H1 (cell line): ENCODE results near the gene PKM. TPM values are rescaled to one million over a fixed set of nuclear protein-coding genes. Genes with fewer than 3 reads are reported as not detected.

Source experiments
- CTCF ChIA-PET: fragments of 300-600 bp; sonication (Branson Sonifier 250); formaldehyde crosslinking; loops from one replicate; lab custom pipeline; 2021; ENCODE audit not compliant: partially characterized antibody; lab: Charles Lee
- POLR2A ChIA-PET: fragments of 300-600 bp; sonication (Branson Sonifier 250); formaldehyde crosslinking; loops from one replicate; lab custom pipeline; 2021; ENCODE audit warnings: inconsistent platforms; ENCODE audit not compliant: partially characterized antibody; lab: Charles Lee
- DNase-seq, 2 experiments: peaks; one replicate each; pipeline versions ENCODE4 v3.0.0 to v3.0.0-alpha.2; 2010 to 2022; ENCODE audit warnings: low spot score in 2 of 2, low read depth in 1 of 2, mixed read lengths in 1 of 2
- FAIRE-seq: peaks from 2 replicates; lab custom pipeline; 2011; peaks lifted over from hg19 to GRCh38; lab: Jason Lieb, UNC
- H2AFZ ChIP-seq: 2 replicates; pipeline ENCODE4 v1.8.1; 2012; ENCODE audit warnings: low read length, inconsistent platforms
- H2AK5ac ChIP-seq: 2 replicates; pipeline ENCODE4 v1.6.1; 2013; ENCODE audit warnings: low read depth, low read length
- H2BK120ac ChIP-seq: replicated peaks from 2 replicates; pipeline ENCODE3; 2013; ENCODE audit warnings: low read depth, low read length, inconsistent platforms
- H2BK12ac ChIP-seq: 2 replicates; pipeline ENCODE4 v1.6.1; 2013; ENCODE audit warnings: low read depth, low read length
- H2BK15ac ChIP-seq: 2 replicates; pipeline ENCODE4 v1.6.1; 2013; ENCODE audit warnings: low read length
- H2BK20ac ChIP-seq: 2 replicates; pipeline ENCODE4 v1.6.1; 2013; ENCODE audit warnings: low read length
- H2BK5ac ChIP-seq: 2 replicates; pipeline ENCODE4 v1.6.1; 2013; ENCODE audit warnings: low read depth, low read length
- H3K14ac ChIP-seq: 2 replicates; pipeline ENCODE4 v1.6.1; 2013; ENCODE audit warnings: inconsistent platforms; ENCODE audit not compliant: insufficient read length
- H3K18ac ChIP-seq: 2 replicates; pipeline ENCODE4 v1.6.1; 2013; ENCODE audit warnings: low read length; ENCODE audit errors: extremely low read depth
- H3K23ac ChIP-seq: 2 replicates; pipeline ENCODE4 v1.6.1; 2013; ENCODE audit warnings: inconsistent platforms; ENCODE audit not compliant: insufficient read length
- H3K23me2 ChIP-seq: 2 replicates; pipeline ENCODE4 v1.6.1; 2013; ENCODE audit warnings: low read depth, low read length
- H3K27ac ChIP-seq: 2 replicates; pipeline ENCODE4 v1.6.1; 2011; ENCODE audit warnings: low read depth, low read length, inconsistent platforms
- H3K27me3 ChIP-seq, 4 experiments: replicated peaks in 1 of 4; 1 replicate in 1 of 4; 2 replicates in 3 of 4; pipeline versions ENCODE4 v1.6.1 to v1.8.1; 2011 to 2013; ENCODE audit warnings: low read length in 3 of 4, mild to moderate bottlenecking in 3 of 4, inconsistent platforms in 2 of 4, mixed read lengths in 2 of 4, moderate library complexity in 1 of 4; ENCODE audit not compliant: control insufficient read depth in 3 of 4, insufficient read depth in 3 of 4; ENCODE audit errors: extremely low read depth in 1 of 4
- H3K36me3 ChIP-seq, 4 experiments: 2 replicates each; pipeline versions ENCODE4 v1.6.1 to v1.8.1; 2011 to 2013; ENCODE audit warnings: mild to moderate bottlenecking in 4 of 4, low read length in 3 of 4, moderate library complexity in 2 of 4, control low read depth in 1 of 4, inconsistent platforms in 1 of 4; ENCODE audit not compliant: insufficient read depth in 4 of 4, control insufficient read depth in 2 of 4
- H3K4ac ChIP-seq: replicated peaks from 2 replicates; pipeline ENCODE3; 2013; ENCODE audit warnings: low read length, low read depth, mixed read lengths, inconsistent platforms; ENCODE audit not compliant: insufficient read length
- H3K4me1 ChIP-seq, 4 experiments: replicated peaks in 1 of 4; 1 replicate in 1 of 4; 2 replicates in 3 of 4; pipeline versions ENCODE4 v1.6.1 to v1.8.1; 2011 to 2013; ENCODE audit warnings: low read length in 3 of 4, inconsistent platforms in 2 of 4, mixed read lengths in 1 of 4; ENCODE audit not compliant: insufficient read depth in 4 of 4, control insufficient read depth in 3 of 4
- H3K4me2 ChIP-seq, 2 experiments: 2 replicates each; pipeline versions ENCODE4 v1.6.1 to v1.8.1; 2011 to 2013; ENCODE audit warnings: low read depth in 2 of 2, low read length in 2 of 2, control low read depth in 1 of 2, inconsistent platforms in 1 of 2, mild to moderate bottlenecking in 1 of 2; ENCODE audit not compliant: insufficient read depth in 1 of 2
- H3K4me3 ChIP-seq, 4 experiments: fragments of 200-600, 300-600 bp in 1 of 4; sonication (generic), shearing (Covaris generic), sonication (Bioruptor Twin) in 1 of 4; 2 replicates each; pipeline versions ENCODE4 v1.5.1 to v1.8.1; 2011 to 2016; ENCODE audit warnings: low read length in 4 of 4, low read depth in 3 of 4, control low read depth in 2 of 4, inconsistent platforms in 2 of 4, mild to moderate bottlenecking in 2 of 4, mixed read lengths in 1 of 4, moderate library complexity in 1 of 4; ENCODE audit not compliant: insufficient read depth in 2 of 4; ENCODE audit errors: extremely low read depth in 1 of 4
- H3K56ac ChIP-seq: replicated peaks from 2 replicates; pipeline ENCODE3; 2013; ENCODE audit warnings: low read depth, mild to moderate bottlenecking, mixed read lengths, low read length, inconsistent platforms; ENCODE audit not compliant: insufficient read length
- H3K79me1 ChIP-seq: 2 replicates; pipeline ENCODE4 v1.6.1; 2013; ENCODE audit warnings: low read depth, low read length, control low read depth
- H3K79me2 ChIP-seq, 2 experiments: 2 replicates each; pipeline versions ENCODE4 v1.6.1 to v1.8.1; 2012 to 2013; ENCODE audit warnings: low read length in 2 of 2, mild to moderate bottlenecking in 2 of 2, inconsistent platforms in 1 of 2; ENCODE audit not compliant: insufficient read depth in 2 of 2, control insufficient read depth in 1 of 2
- H3K9ac ChIP-seq, 4 experiments: replicated peaks in 1 of 4; 1 replicate in 1 of 4; 2 replicates in 3 of 4; pipeline versions ENCODE4 v1.6.1 to v1.8.1; 2011 to 2013; ENCODE audit warnings: low read depth in 3 of 4, low read length in 3 of 4, control low read depth in 2 of 4, mild to moderate bottlenecking in 2 of 4, moderate library complexity in 2 of 4, inconsistent platforms in 1 of 4; ENCODE audit errors: extremely low read depth in 1 of 4
- H3K9me3 ChIP-seq, 2 experiments: 2 replicates each; pipeline versions ENCODE4 v1.6.1 to v1.8.1; 2012 to 2013; ENCODE audit warnings: mild to moderate bottlenecking in 2 of 2, moderate library complexity in 2 of 2, control low read depth in 1 of 2, inconsistent platforms in 1 of 2, low read depth in 1 of 2, low read length in 1 of 2, mixed read lengths in 1 of 2; ENCODE audit not compliant: insufficient read depth in 2 of 2
- H4K20me1 ChIP-seq, 2 experiments: replicated peaks in 1 of 2; 2 replicates each; pipeline versions ENCODE3 to v1.8.1; 2011 to 2013; ENCODE audit warnings: inconsistent platforms in 2 of 2, low read length in 2 of 2, mild to moderate bottlenecking in 1 of 2; ENCODE audit not compliant: insufficient read depth in 2 of 2, control insufficient read depth in 1 of 2
- H4K5ac ChIP-seq: 2 replicates; pipeline ENCODE4 v1.6.1; 2013; ENCODE audit warnings: low read length, low read depth, mixed read lengths, inconsistent platforms; ENCODE audit not compliant: insufficient read length
- H4K8ac ChIP-seq: 2 replicates; pipeline ENCODE4 v1.8.0; 2013; ENCODE audit warnings: mild to moderate bottlenecking, moderate library complexity, low read length, inconsistent platforms; ENCODE audit not compliant: insufficient read depth; ENCODE audit errors: extremely low read depth
- H4K91ac ChIP-seq: replicated peaks from 2 replicates; pipeline ENCODE3; 2013; ENCODE audit warnings: low read length, mixed read lengths, inconsistent platforms; ENCODE audit not compliant: insufficient read length
- ATF2 ChIP-seq: IDR thresholded peaks from 2 replicates; pipeline ENCODE4 v1.6.1; 2012; ENCODE audit warnings: low read length, inconsistent platforms
- KDM5A ChIP-seq: fragments of 200-600 bp; IDR thresholded peaks from 2 replicates; pipeline ENCODE4 v1.7.1; 2012; ENCODE audit warnings: mild to moderate bottlenecking, low read length, inconsistent platforms, mixed read lengths
- RBBP5 ChIP-seq: IDR thresholded peaks from 2 replicates; pipeline ENCODE4 v1.7.1; 2012; ENCODE audit warnings: low read depth, mild to moderate bottlenecking, inconsistent platforms, low read length, moderate library complexity, borderline replicate concordance
- SP2 ChIP-seq: IDR thresholded peaks from 2 replicates; pipeline ENCODE4 v1.6.1; 2012; ENCODE audit warnings: mild to moderate bottlenecking, low read length, inconsistent platforms
- TAF1 ChIP-seq: IDR thresholded peaks from 2 replicates; pipeline ENCODE4 v1.6.1; 2011; ENCODE audit warnings: mild to moderate bottlenecking, low read depth, low read length
- TEAD4 ChIP-seq: IDR thresholded peaks from 2 replicates; pipeline ENCODE4 v1.6.1; 2012; ENCODE audit warnings: low read depth, low read length, inconsistent platforms, mixed read lengths
- YY1 ChIP-seq: IDR thresholded peaks from 2 replicates; pipeline ENCODE4 v1.6.1; 2011; ENCODE audit warnings: low read depth, mild to moderate bottlenecking, low read length
- WGBS, 2 experiments: shearing (Covaris generic) in 1 of 2; methylation state at CpG; one replicate each; pipeline versions ENCODE4 v1.1.6 to v1.1.7; 2013 to 2015; ENCODE audit warnings: low lambda C conversion rate in 2 of 2, mixed read lengths in 2 of 2, inconsistent platforms in 1 of 2, low coverage in 1 of 2, missing lambda C conversion rate in 1 of 2; ENCODE audit not compliant: insufficient replicate concordance in 2 of 2, insufficient coverage in 1 of 2, insufficient read length in 1 of 2; ENCODE audit errors: extremely low coverage in 1 of 2, missing lambda C conversion rate in 1 of 2; 5-methylcytosine and 5-hydroxymethylcytosine counted together
- polyA plus RNA-seq, 7 experiments: library from polyadenylated mRNA; depleted of rRNA in 3 of 7; stranded (reverse) in 5 of 7; unstranded in 2 of 7; fragments of >200 nt in 5 of 7; fragments of 200-250 nt in 2 of 7; gene quantifications; 1 replicate in 5 of 7; 2 replicates in 1 of 7; 4 replicates in 1 of 7; pipeline versions ENCODE4 v1.2.1 to v1.2.3, GENCODE V29; 2011 to 2013; ENCODE audit warnings: missing spikeins in 2 of 7, mixed read lengths in 2 of 7
- total RNA-seq: library from RNA; stranded (reverse); fragmentation: NEBNext Ultra II Directional; extraction: Animal tissue kit (Norgen Biotek cat#: 25700); gene quantifications from 2 replicates; pipeline ENCODE4 v1.2.1, GENCODE V29; 2021

The PKM gene
- total and polyA plus RNA-seq, 2 of the 8 experiments (the other 6 are each of a cell fraction or from before 2014, with no cell fraction given): 780 to 856 TPM

GRCh38 chr15:72227192-72227586 lies 3.8 kb downstream of the PKM start:
- CTCF ChIA-PET: interaction anchor here (0.6 to 3.3 kb wide), 16 partner anchors 11 to 303 kb away, joined by 3 to 32 read pairs (median 4); no protein-coding TSS in a partner anchor
- H3K9me3 ChIP-seq: no peaks in the 10 kb centered on the region
- 80% methylated on average over 8 of the region's 8 CpGs; no CpG with 5 or more reads in 1 of the 2 experiments for WGBS, 2 experiments
- peak overlapping the region; percentile 14 to 99; a peak in 3 of 4 replicates for H3K4me2 ChIP-seq
- no peak overlapping the region for H2BK120ac ChIP-seq
- no peak overlapping the region for H2AFZ ChIP-seq
- no peak overlapping the region for H3K27ac ChIP-seq
- no peak overlapping the region for H2BK12ac ChIP-seq
- H3K4ac ChIP-seq: no peak overlapping the region
- H2AK5ac ChIP-seq: no peak overlapping the region
- H3K4me1 ChIP-seq: peaks cover 6 to 26% (median 19%) of the 10 kb centered on the region in 4 experiments
- H3K14ac ChIP-seq: no peak overlapping the region
- peaks cover 0 to 20% (median 5%) of the 10 kb centered on the region in 4 experiments; a peak in 2 of 8 replicates for H3K36me3 ChIP-seq
- peaks cover 12% of the 10 kb centered on the region for H3K23me2 ChIP-seq
- DNase-seq (no peak), FAIRE-seq (no peak)
- H3K56ac ChIP-seq: no peak overlapping the region
- peaks cover 50 to 51% of the 10 kb centered on the region in 2 experiments for H4K20me1 ChIP-seq
- H3K23ac ChIP-seq: no peak overlapping the region
- TF ChIP-seq TAF1 (no peak), YY1 (no peak), RBBP5 (no peak), KDM5A (no peak), ATF2 (no peak), SP2 (no peak), TEAD4 (no peak)
- H2BK20ac ChIP-seq: no peak overlapping the region
- peaks cover 16% of the 10 kb centered on the region for H3K79me1 ChIP-seq
- H2BK15ac ChIP-seq: no peak overlapping the region
- POLR2A ChIA-PET: interaction anchor here (0.6 to 2.5 kb wide), 12 partner anchors 9 to 45 kb away, joined by 3 to 21 read pairs (median 5); partner anchors contain the start of gene GRAMD2A
- H2BK5ac ChIP-seq: no peak overlapping the region
- no peak overlapping the region for H4K5ac ChIP-seq
- H3K4me3 ChIP-seq: peak overlapping the region in 1 of 4 experiments; percentile 29; a peak in 2 of 8 replicates
- no peak overlapping the region for H4K91ac ChIP-seq
- H3K18ac ChIP-seq: no peak overlapping the region
- H3K27me3 ChIP-seq: peaks cover 0 to under 1% (median under 1%) of the 10 kb centered on the region in 4 experiments; a peak in 3 of 7 replicates
- no peak overlapping the region for H3K9ac ChIP-seq
- peaks cover 58 to 82% of the 10 kb centered on the region in 2 experiments for H3K79me2 ChIP-seq
- no peak overlapping the region for H4K8ac ChIP-seq
